KOPT-K1 (cell line): ENCODE results near the gene CST5.
A peak's percentile ranks its signal among the peaks of the same experiment; 100 is the strongest.
"Not testable (repeated sequence)": the region's sequence is repeated elsewhere in the genome, so short reads cannot be mapped to it uniquely, and the experiment has no call there.

Source experiments
- H3K27ac ChIP-seq: fragments of 200-600 bp; sonication (generic); 2 replicates; pipeline ENCODE4 v1.5.1; 2016; ENCODE audit warnings: antibody characterized with exemption, mild to moderate bottlenecking, low read depth, low read length; ENCODE audit not compliant: poor library complexity, severe bottlenecking
- H3K36me3 ChIP-seq: fragments of 200-600 bp; sonication (generic); 2 replicates; pipeline ENCODE4 v1.5.1; 2017; ENCODE audit warnings: antibody characterized with exemption, mild to moderate bottlenecking, low read length, moderate library complexity; ENCODE audit not compliant: insufficient read depth
- H3K9me3 ChIP-seq: fragments of 200-600 bp; sonication (generic); 2 replicates; pipeline ENCODE4 v1.5.1; 2017; ENCODE audit warnings: antibody characterized with exemption, low read length, mild to moderate bottlenecking; ENCODE audit not compliant: insufficient read depth, poor library complexity, severe bottlenecking

The CST5 gene

GRCh38 chr20:23877524-23877923, 2.0 kb downstream of the CST5 start:
- H3K36me3 ChIP-seq: no peaks in the 10 kb centered on the region
- H3K27ac ChIP-seq: peak overlapping the region; percentile 89
- H3K9me3 ChIP-seq: no peaks in the 10 kb centered on the region

- Histone ChIP-seq H3K27ac (peak overlapping the region; percentile 89), H3K36me3 (no peaks in the 10 kb centered on the region), H3K9me3 (no peaks in the 10 kb centered on the region)
Measured at GRCh38 chr20:23875606-23876237, 3.8 kb downstream of the CST5 start.

- H3K27ac ChIP-seq: peak overlapping the region; percentile 89
- H3K36me3 ChIP-seq: no peaks in the 10 kb centered on the region
- H3K9me3 ChIP-seq: no peaks in the 10 kb centered on the region
Measured at GRCh38 chr20:23874747-23875146, 4.8 kb downstream of the CST5 start.

- Histone ChIP-seq H3K27ac (peak overlapping the region; percentile 89), H3K36me3 (no peaks in the 10 kb centered on the region), H3K9me3 (no peaks in the 10 kb centered on the region)
Measured at GRCh38 chr20:23873370-23874015, 6.1 kb downstream of the CST5 start.

- Histone ChIP-seq H3K9me3 (no peaks in the 10 kb centered on the region), H3K27ac (peak overlapping the region; percentile 89), H3K36me3 (no peaks in the 10 kb centered on the region)
Measured at GRCh38 chr20:23872065-23872464, 7.5 kb downstream of the CST5 start.

GRCh38 chr20:23870461-23870860, 9.1 kb downstream of the CST5 start:
- H3K36me3 ChIP-seq: no peaks in the 10 kb centered on the region

GRCh38 chr20:23869520-23869919, 10.0 kb downstream of the CST5 start:
- H3K36me3 ChIP-seq: no peaks in the 10 kb centered on the region
- H3K27ac ChIP-seq: peak overlapping the region; percentile 47
- H3K9me3 ChIP-seq: no peaks in the 10 kb centered on the region

More at GRCh38 chr20:23870461-23870860, 9.1 kb downstream of the CST5 start:
- H3K27ac ChIP-seq: peak overlapping the region; percentile 47
- no peaks in the 10 kb centered on the region for H3K9me3 ChIP-seq

- Histone ChIP-seq H3K9me3 (no peaks in the 10 kb centered on the region), H3K27ac (no peak overlapping the region), H3K36me3 (no peaks in the 10 kb centered on the region)
Measured at GRCh38 chr20:23868321-23868720, 11.2 kb downstream of the CST5 start.

GRCh38 chr20:23867152-23867776, 12.3 kb downstream of the CST5 start:
- Histone ChIP-seq H3K9me3 (no peaks in the 10 kb centered on the region), H3K36me3 (no peaks in the 10 kb centered on the region), H3K27ac (peak overlapping the region; percentile 49)

GRCh38 chr20:23860771-23861170, 18.8 kb downstream of the CST5 start:
- not testable (repeated sequence) for H3K9me3 ChIP-seq, H3K27ac ChIP-seq, H3K36me3 ChIP-seq

GRCh38 chr20:23857962-23858595, 21.5 kb downstream of the CST5 start:
- no peak overlapping the region for H3K27ac ChIP-seq

GRCh38 chr20:23856736-23857135, 22.8 kb downstream of the CST5 start:
- Histone ChIP-seq H3K9me3 (no peaks in the 10 kb centered on the region), H3K36me3 (no peaks in the 10 kb centered on the region), H3K27ac (no peak overlapping the region)

More at GRCh38 chr20:23857962-23858595, 21.5 kb downstream of the CST5 start:
- Histone ChIP-seq H3K36me3 (no peaks in the 10 kb centered on the region), H3K9me3 (no peaks in the 10 kb centered on the region)

GRCh38 chr20:23856226-23856625, 23.3 kb downstream of the CST5 start:
- Histone ChIP-seq H3K27ac (no peak overlapping the region), H3K36me3 (no peaks in the 10 kb centered on the region), H3K9me3 (no peaks in the 10 kb centered on the region)

- no peak overlapping the region for H3K27ac ChIP-seq
- H3K9me3 ChIP-seq: no peaks in the 10 kb centered on the region
- no peaks in the 10 kb centered on the region for H3K36me3 ChIP-seq
Measured at GRCh38 chr20:23841693-23842092, 37.9 kb downstream of the CST5 start.

- Histone ChIP-seq H3K9me3 (no peaks in the 10 kb centered on the region), H3K27ac (no peak overlapping the region), H3K36me3 (no peaks in the 10 kb centered on the region)
Measured at GRCh38 chr20:23835716-23836115, 43.8 kb downstream of the CST5 start.
